Mucosa of descending colon (tissue), 3 donors: ENCODE data around the gene ANTXR2. TPM values are rescaled to one million over a fixed set of nuclear protein-coding genes. Genes with fewer than 3 reads are reported as not detected.

Source experiments
- ATAC-seq: fragments of 200-7000 bp; cut with Tn5 transposase; one replicate; pipeline ENCODE4 v1.9.1; 2020; ENCODE audit warnings: mild to moderate bottlenecking, moderate library complexity
- DNase-seq, 3 donors: peaks; one replicate each; pipeline ENCODE4 v3.0.0-alpha.2; 2020
- H3K36me3 ChIP-seq: fragments of 200-600 bp; one replicate; pipeline ENCODE4 v1.8.0; 2021; ENCODE audit warnings: low read depth, mild to moderate bottlenecking
- H3K4me1 ChIP-seq: fragments of 200-600 bp; one replicate; pipeline ENCODE4 v1.8.0; 2021; ENCODE audit warnings: low read depth, mild to moderate bottlenecking
- H3K4me3 ChIP-seq: fragments of 200-600 bp; one replicate; pipeline ENCODE4 v1.8.0; 2021; ENCODE audit warnings: mild to moderate bottlenecking
- H3K9me3 ChIP-seq: fragments of 200-600 bp; one replicate; pipeline ENCODE4 v1.8.0; 2021; ENCODE audit warnings: mild to moderate bottlenecking
- CTCF ChIP-seq: fragments of 200-600 bp; IDR thresholded peaks from one replicate; pipeline ENCODE4 v1.8.0; 2022; ENCODE audit warnings: antibody characterized with exemption, mild to moderate bottlenecking
- intact Hi-C, 2 donors: fragments of 100-400 bp; cut with DNase I in 1 of 2; cut with micrococcal nuclease in 1 of 2; formaldehyde crosslinking; loops; one replicate each; pipeline versions ENCODE4 v1.11.0 to v1.11.1; 2022; cut with DNase I, micrococcal nuclease
- total RNA-seq, 3 donors: library from RNA; stranded (reverse); fragmentation: NEBNext Ultra II Directional in 2 of 3; extraction: Animal tissue kit (Norgen Biotek cat#: 25700) in 2 of 3; gene quantifications; one replicate each; pipeline versions ENCODE4 v1.2.1 to v1.2.4, GENCODE V29; 2021 to 2023
- donor health status: DM: no; HTN: no; CAD: no; lungs with moderate emphysema.
- donor health status: DM: no; HTN: no; CAD: no.
- donor health status: DM: no; HTN: yes; CAD: no.

Gene ANTXR2
- total RNA-seq, 3 donors from 2014 or later = 83.2 to 276 (median 120) TPM

GRCh38 chr4:80075995-80076675, 3.1 kb upstream of the ANTXR2 start:
- H3K4me1 ChIP-seq = peaks cover 8% of the 10 kb centered on the region
- DNase-seq = no peak
- no peaks in the 10 kb centered on the region for H3K9me3 ChIP-seq
- H3K36me3 ChIP-seq = no peaks in the 10 kb centered on the region
- intact Hi-C loops = loop anchor here in 1 of 2 donors (10.0 kb wide), 1 partner anchor 109 kb away; no protein-coding TSS in a partner anchor
- no peak for ATAC-seq
- H3K4me3 ChIP-seq = no peak overlapping the region
- no peak for TF ChIP-seq CTCF

- intact Hi-C loops = loop anchor here in 1 of 2 donors (10.0 kb wide), 1 partner anchor 110 kb away; no protein-coding TSS in a partner anchor
- no peak for TF ChIP-seq CTCF
- peaks cover 8% of the 10 kb centered on the region for H3K4me1 ChIP-seq
- H3K4me3 ChIP-seq = no peak overlapping the region
- ATAC-seq = no peak
- H3K9me3 ChIP-seq = no peaks in the 10 kb centered on the region
- no peaks in the 10 kb centered on the region for H3K36me3 ChIP-seq
- DNase-seq = no peak
Observed at GRCh38 chr4:80074651-80075050, 1.6 kb upstream of the ANTXR2 start.

GRCh38 chr4:80074069-80074468, 1.0 kb upstream of the ANTXR2 start:
- intact Hi-C loops = loop anchor here in 1 of 2 donors (10.0 kb wide), 1 partner anchor 111 kb away; no protein-coding TSS in a partner anchor
- Histone ChIP-seq H3K4me3 (no peak overlapping the region), H3K9me3 (no peaks in the 10 kb centered on the region), H3K36me3 (no peaks in the 10 kb centered on the region), H3K4me1 (peaks cover 8% of the 10 kb centered on the region)
- DNase-seq (no peak), ATAC-seq (no peak)
- no peak for TF ChIP-seq CTCF

GRCh38 chr4:80073473-80074008, 512 bp upstream of the ANTXR2 start:
- ATAC-seq = peak; percentile 34
- intact Hi-C loops = loop anchor here in 1 of 2 donors (10.0 kb wide), 1 partner anchor 111 kb away; no protein-coding TSS in a partner anchor

GRCh38 chr4:80072228-80072743, 743 bp downstream of the ANTXR2 start:
- ATAC-seq = peak; percentile 51
- peak; percentile 66 to 81 (median 70) for DNase-seq
- H3K9me3 ChIP-seq = no peaks in the 10 kb centered on the region
- H3K36me3 ChIP-seq = no peaks in the 10 kb centered on the region
- intact Hi-C loops = loop anchor here in 1 of 2 donors (10.0 kb wide), 1 partner anchor 113 kb away; no protein-coding TSS in a partner anchor
- peak overlapping the region; percentile 69 for H3K4me3 ChIP-seq
- peaks cover 8% of the 10 kb centered on the region for H3K4me1 ChIP-seq
- no peak for TF ChIP-seq CTCF

More at GRCh38 chr4:80073473-80074008, 512 bp upstream of the ANTXR2 start:
- H3K9me3 ChIP-seq = no peaks in the 10 kb centered on the region
- H3K36me3 ChIP-seq = no peaks in the 10 kb centered on the region
- H3K4me3 ChIP-seq = peak overlapping the region; percentile 69
- TF ChIP-seq CTCF = no peak
- peaks cover 8% of the 10 kb centered on the region for H3K4me1 ChIP-seq
- no peak for DNase-seq
